Fibroblast of lung (primary cell): ENCODE results near the gene PLTP.

Experiments used
- EZH2 ChIP-seq: IDR thresholded peaks from 2 replicates; pipeline ENCODE4 v1.5.1; 2012; ENCODE audit warnings: low read length, control low read depth, mild to moderate bottlenecking; ENCODE audit errors: missing control alignments
- TF ChIP-seq, protein P1 (sequence below), 2 donors: IDR thresholded peaks in 1 of 2; conservative IDR thresholded peaks in 1 of 2; 1 replicate in 1 of 2; 2 replicates in 1 of 2; pipeline ENCODE4 v1.5.1; 2011 to 2012; ENCODE audit warnings: low read length in 2 of 2, control low read depth in 1 of 2, inconsistent platforms in 1 of 2, low read depth in 1 of 2, mild to moderate bottlenecking in 1 of 2

DNA sequence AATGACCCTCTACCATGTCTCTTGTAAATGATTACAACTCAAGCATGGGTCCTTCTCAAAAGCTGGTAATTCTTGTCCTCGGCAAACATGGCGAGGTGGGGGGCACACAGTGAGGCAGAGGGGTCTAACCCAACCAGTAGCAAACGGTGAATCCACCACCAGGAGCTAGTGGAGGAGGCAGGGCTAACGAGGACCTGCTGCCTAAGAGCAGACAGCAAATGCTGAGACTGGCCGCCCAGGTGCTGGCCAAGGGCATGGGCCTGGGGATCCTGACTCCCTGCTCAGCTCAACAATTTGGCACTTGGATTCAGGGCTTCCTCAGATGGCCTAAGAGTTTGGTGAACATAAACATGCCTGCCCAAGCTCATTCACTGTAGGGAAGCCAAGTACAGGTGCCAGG lies 40.9 kb upstream of the PLTP start:
- TF ChIP-seq EZH2: no peak
- TF ChIP-seq, protein P1, sequence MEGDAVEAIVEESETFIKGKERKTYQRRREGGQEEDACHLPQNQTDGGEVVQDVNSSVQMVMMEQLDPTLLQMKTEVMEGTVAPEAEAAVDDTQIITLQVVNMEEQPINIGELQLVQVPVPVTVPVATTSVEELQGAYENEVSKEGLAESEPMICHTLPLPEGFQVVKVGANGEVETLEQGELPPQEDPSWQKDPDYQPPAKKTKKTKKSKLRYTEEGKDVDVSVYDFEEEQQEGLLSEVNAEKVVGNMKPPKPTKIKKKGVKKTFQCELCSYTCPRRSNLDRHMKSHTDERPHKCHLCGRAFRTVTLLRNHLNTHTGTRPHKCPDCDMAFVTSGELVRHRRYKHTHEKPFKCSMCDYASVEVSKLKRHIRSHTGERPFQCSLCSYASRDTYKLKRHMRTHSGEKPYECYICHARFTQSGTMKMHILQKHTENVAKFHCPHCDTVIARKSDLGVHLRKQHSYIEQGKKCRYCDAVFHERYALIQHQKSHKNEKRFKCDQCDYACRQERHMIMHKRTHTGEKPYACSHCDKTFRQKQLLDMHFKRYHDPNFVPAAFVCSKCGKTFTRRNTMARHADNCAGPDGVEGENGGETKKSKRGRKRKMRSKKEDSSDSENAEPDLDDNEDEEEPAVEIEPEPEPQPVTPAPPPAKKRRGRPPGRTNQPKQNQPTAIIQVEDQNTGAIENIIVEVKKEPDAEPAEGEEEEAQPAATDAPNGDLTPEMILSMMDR (conservative IDR thresholded peaks at IDR 0.05 in 1 of 2, IDR thresholded peaks at IDR 0.05 in 1 of 2; ENCODE audit: low read depth in 1 of 2, low read length in 2 of 2): no peak
